Cerebellar cortex (tissue), 1 donor: ENCODE data around the gene PRKAG3.

Source experiments
- DNase-seq: peaks from one replicate; pipeline ENCODE4 v3.0.0-alpha.2; 2015; ENCODE audit warnings: low spot score

Gene PRKAG3

GRCh38 chr2:218831378-218831990 is at the start of gene PRKAG3:
TSS of gene PRKAG3 (minus strand) at chr2:218831803.
- DNase-seq, result no peak

GRCh38 chr2:218880859-218881594 is 49.4 kb upstream of the PRKAG3 start:
- no peak for DNase-seq

GRCh38 chr2:218880102-218880858 is 48.7 kb upstream of the PRKAG3 start, which contains the start of gene WNT10A:
TSS of gene WNT10A (plus strand) at chr2:218880852. CDS start at chr2:218880996, 144 bp downstream.
- DNase-seq, result no peak

GRCh38 chr2:218879776-218880101 is 48.1 kb upstream of the PRKAG3 start:
- DNase-seq, result no peak

GRCh38 chr2:218878926-218879761 is 47.5 kb upstream of the PRKAG3 start:
- no peak for DNase-seq

GRCh38 chr2:218878486-218878885 is 46.9 kb upstream of the PRKAG3 start:
- no peak for DNase-seq

- no peak for DNase-seq
These were observed 46.3 kb upstream of the PRKAG3 start for GRCh38 chr2:218877891-218878290.

- no peak for DNase-seq
These were observed 45.7 kb upstream of the PRKAG3 start for GRCh38 chr2:218877331-218877730.

- peak; percentile 80 for DNase-seq
These were observed 45.1 kb upstream of the PRKAG3 start for GRCh38 chr2:218876562-218877219.

GRCh38 chr2:218875692-218876246 is 44.2 kb upstream of the PRKAG3 start:
- no peak for DNase-seq

- DNase-seq, result no peak
These were observed 42.0 kb upstream of the PRKAG3 start for GRCh38 chr2:218873359-218874194.

GRCh38 chr2:218872645-218873358 is 41.2 kb upstream of the PRKAG3 start:
- no peak for DNase-seq

GRCh38 chr2:218871345-218872302 is 40.0 kb upstream of the PRKAG3 start:
- DNase-seq, result no peak

- no peak for DNase-seq
These were observed 39.4 kb upstream of the PRKAG3 start for GRCh38 chr2:218870984-218871344.

- DNase-seq, result no peak
These were observed 37.5 kb upstream of the PRKAG3 start for GRCh38 chr2:218869064-218869463.

GRCh38 chr2:218867900-218868299 is 36.3 kb upstream of the PRKAG3 start:
- DNase-seq, result no peak

- DNase-seq, result no peak
These were observed 34.4 kb upstream of the PRKAG3 start for GRCh38 chr2:218865999-218866398.

- no peak for DNase-seq
These were observed 33.8 kb upstream of the PRKAG3 start for GRCh38 chr2:218865396-218865795.
